ENCODE measurements around the gene FGD2. TPM values are rescaled to one million over a fixed set of nuclear protein-coding genes. Genes with fewer than 3 reads are reported as not detected.

FGD2 gene
- total RNA-seq, 1 donor from 2014 or later = not detected

DNA sequence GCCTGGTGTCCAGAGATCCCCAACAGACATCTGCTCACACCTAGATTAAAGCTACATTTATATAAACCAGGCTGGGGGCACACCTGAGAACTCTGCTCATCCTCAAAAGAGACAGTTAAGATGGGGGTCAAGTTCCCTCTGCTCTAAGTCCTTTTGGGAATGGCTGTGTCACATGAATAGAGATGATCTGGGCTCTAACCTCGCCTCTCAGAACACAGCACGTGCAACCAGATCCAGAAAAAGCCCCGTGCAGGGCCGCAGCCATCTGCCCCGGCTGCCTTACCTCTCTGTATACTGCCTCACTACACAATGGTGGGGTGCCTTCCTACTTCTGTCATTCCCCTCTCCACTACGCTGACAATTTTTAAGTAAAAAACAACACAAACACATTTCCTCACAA is 25.3 kb upstream of the FGD2 start:
- TF ChIP-seq CTCF (conservative IDR thresholded peaks at IDR 0.05) = no peak
- Mint-ChIP-seq H3K4me3 (peak overlapping the region; percentile 8), H3K4me1 (peaks cover 12% of the 10 kb centered on the region), H3K9me3 (no peaks in the 10 kb centered on the region), H3K27me3 (ENCODE audit: low read depth) (no peaks in the 10 kb centered on the region), H3K36me3 (ENCODE audit: low read depth) (peaks cover 7% of the 10 kb centered on the region), H3K27ac (ENCODE audit: unreplicated experiment) (no peak overlapping the region)
- DNase-seq (ENCODE audit: low read depth, low spot score) = no peak

DNA sequence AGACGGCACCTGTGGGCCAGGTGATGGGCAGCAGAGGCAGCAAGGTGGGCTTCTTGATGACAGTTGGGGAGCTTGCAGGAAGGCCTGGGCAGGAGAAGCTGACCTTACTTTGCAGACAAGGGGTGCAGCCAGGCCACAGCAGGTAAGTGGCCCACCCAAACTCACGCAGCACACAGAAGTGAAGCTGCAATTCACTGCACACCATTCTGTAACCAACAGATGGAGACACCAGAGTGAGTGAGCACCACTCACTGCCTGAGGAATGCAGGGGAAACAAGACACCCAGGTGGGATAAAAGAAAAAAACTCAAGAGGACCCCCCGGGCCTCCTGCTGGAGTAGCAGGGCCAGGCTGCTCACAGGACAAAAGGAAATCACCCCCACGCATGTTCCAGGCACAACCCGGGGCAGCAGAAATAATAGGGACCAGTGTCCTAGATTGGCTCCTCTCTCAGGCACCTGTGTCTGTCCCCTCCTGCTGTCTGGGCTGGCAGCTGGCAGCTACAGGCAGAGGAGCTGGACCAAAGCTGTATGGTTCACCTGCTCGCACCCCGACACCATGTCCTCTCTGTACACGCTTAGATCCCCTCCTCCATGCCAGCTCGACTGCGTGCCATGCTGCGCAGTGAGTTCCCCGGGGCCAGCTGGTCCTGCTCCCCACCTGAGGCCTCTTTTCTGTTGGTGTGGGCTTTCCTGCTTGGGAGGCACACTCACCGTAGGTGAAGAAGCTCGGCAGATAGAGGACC is 24.4 kb upstream of the FGD2 start:
- no peak for TF ChIP-seq CTCF (conservative IDR thresholded peaks at IDR 0.05)
- Mint-ChIP-seq H3K4me1 (peaks cover 12% of the 10 kb centered on the region), H3K27ac (ENCODE audit: unreplicated experiment) (no peak overlapping the region), H3K9me3 (no peaks in the 10 kb centered on the region), H3K36me3 (ENCODE audit: low read depth) (peaks cover 4% of the 10 kb centered on the region), H3K27me3 (ENCODE audit: low read depth) (no peaks in the 10 kb centered on the region), H3K4me3 (peak overlapping the region; percentile 5)
- no peak for DNase-seq (ENCODE audit: low read depth, low spot score)

- TF ChIP-seq CTCF (conservative IDR thresholded peaks at IDR 0.05) = no peak
Observed at GRCh38 chr6:36983538-36983937, 21.9 kb upstream of the FGD2 start.

GRCh38 chr6:36984581-36985416 is 20.7 kb upstream of the FGD2 start:
- H3K4me3 Mint-ChIP-seq = no peak overlapping the region
- H3K27ac Mint-ChIP-seq (ENCODE audit: unreplicated experiment) = no peak overlapping the region
- peaks cover 26% of the 10 kb centered on the region for H3K4me1 Mint-ChIP-seq
- H3K36me3 Mint-ChIP-seq (ENCODE audit: low read depth) = no peaks in the 10 kb centered on the region
- H3K9me3 Mint-ChIP-seq = no peaks in the 10 kb centered on the region
- no peaks in the 10 kb centered on the region for H3K27me3 Mint-ChIP-seq (ENCODE audit: low read depth)
- DNase-seq (ENCODE audit: low read depth, low spot score) = peak; percentile 39
- no peak for TF ChIP-seq CTCF (conservative IDR thresholded peaks at IDR 0.05)

More at GRCh38 chr6:36983538-36983937, 21.9 kb upstream of the FGD2 start:
- Mint-ChIP-seq H3K9me3 (no peaks in the 10 kb centered on the region), H3K27me3 (ENCODE audit: low read depth) (no peaks in the 10 kb centered on the region), H3K4me3 (no peak overlapping the region), H3K36me3 (ENCODE audit: low read depth) (no peaks in the 10 kb centered on the region), H3K4me1 (peaks cover 26% of the 10 kb centered on the region), H3K27ac (ENCODE audit: unreplicated experiment) (no peak overlapping the region)
- DNase-seq (ENCODE audit: low read depth, low spot score) = no peak

DNA sequence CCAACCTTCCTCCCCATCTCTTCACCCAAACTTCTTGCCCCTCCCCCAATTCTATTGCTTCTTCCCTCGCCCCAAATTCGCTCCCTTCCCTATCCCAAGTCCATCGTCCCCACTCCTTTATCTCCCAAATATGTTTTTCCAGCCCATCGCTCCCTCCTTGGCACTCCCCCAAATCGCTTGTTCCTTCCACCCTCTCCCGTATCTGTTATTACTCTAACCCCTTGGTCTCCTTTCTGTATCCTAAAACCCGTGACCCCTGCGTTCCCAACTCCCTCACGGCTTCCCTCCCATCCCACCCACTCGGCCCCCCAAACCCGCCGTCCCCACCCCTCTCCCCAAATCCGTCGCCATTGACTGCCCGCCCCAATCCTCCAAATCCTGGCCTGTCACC is 20.0 kb upstream of the FGD2 start:
- DNase-seq (ENCODE audit: low read depth, low spot score) = no peak
- no peak overlapping the region for H3K27ac Mint-ChIP-seq (ENCODE audit: unreplicated experiment)
- no peak for TF ChIP-seq CTCF (conservative IDR thresholded peaks at IDR 0.05)
- peaks cover 23% of the 10 kb centered on the region for H3K4me1 Mint-ChIP-seq
- H3K9me3 Mint-ChIP-seq = no peaks in the 10 kb centered on the region
- H3K27me3 Mint-ChIP-seq (ENCODE audit: low read depth) = no peaks in the 10 kb centered on the region
- H3K36me3 Mint-ChIP-seq (ENCODE audit: low read depth) = no peaks in the 10 kb centered on the region
- H3K4me3 Mint-ChIP-seq = no peak overlapping the region

All from neural crest cell (in vitro differentiated cells).